Bone marrow (tissue), 2 donors: ENCODE results near the gene OGA.

Experiments used
- DNase-seq, 2 donors: peaks; one replicate each; lab custom pipeline; 2025; lab: John Stamatoyannopoulos, UW

The OGA gene

GRCh38 chr10:101818119-101818871 is at the start of gene OGA:
TSS of gene OGA (minus strand) at chr10:101818444. CDS start at chr10:101818022, 422 bp downstream.
- peak; percentile 93 to 100 for DNase-seq

DNA sequence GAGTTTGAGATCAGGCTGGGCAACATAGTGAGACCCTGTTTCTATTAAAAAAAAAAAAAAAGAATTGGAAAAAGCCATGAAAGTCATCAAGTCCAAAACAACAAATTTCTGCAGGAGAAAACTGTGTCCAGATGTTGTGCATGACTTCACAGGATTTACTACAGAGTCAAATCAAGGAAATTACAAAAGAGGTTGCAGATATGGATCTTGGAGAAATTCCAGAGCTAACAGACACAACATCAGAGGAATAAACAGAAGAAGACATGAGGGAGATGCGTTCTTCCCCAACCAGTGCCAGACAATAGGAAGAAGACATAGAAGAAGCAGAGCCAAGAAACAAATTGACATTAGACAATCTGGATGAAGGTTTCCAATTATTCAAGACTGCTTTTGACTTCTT is 49.7 kb upstream of the OGA start:
- DNase-seq: no peak

DNA sequence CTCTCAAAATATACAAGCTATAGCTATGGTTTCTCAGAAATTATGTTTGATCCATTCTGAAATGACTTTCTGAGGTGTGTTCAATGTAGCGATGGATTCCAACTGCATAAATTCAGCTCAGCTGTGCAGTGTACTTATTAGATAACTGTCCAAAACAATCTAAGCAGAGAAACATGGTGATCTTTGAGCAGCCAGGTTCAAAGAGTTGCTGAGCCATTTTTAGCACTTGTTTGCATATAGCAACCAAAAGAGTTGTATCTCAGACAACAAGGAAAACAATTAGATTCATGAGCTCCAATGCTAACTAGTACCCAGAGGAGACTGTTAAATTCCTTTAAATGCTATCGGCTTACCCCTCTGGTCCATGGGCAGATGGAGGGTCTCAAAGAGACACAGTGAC is 41.3 kb upstream of the OGA start:
- DNase-seq: no peak

GRCh38 chr10:101858723-101859500 is 40.7 kb upstream of the OGA start:
- no peak for DNase-seq

DNA sequence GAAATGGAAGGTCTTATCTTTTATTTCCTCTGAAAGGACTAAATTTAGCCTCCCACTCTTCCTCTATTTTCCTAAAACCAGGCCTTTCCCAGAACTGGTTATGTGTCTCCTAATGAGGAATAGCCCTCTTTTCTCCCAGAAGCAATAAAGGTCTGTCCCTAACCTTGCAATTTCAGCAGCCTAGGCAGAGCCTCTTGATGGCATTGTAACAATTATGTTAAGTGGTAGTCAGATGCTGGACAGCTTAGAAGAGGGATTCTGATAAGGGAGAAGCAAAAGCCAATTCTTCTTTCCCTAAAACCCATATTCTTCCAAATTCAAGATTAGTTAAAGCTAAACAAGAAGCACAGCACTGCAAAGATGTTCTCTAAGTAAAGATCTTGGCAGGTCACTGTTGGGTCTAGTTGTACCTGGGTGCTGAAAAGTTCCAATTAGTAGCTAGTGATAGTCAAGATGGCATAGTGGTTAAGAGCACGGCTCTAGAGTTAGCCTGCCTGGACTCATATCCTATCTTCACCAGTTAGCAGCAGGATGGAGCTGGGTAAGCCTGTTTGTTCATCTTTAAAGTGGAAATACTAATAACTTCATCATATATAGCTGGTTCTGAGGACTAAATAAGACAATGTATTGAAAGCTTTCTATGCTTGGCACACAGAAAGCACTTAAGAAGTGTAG is 39.7 kb upstream of the OGA start:
- no peak for DNase-seq

DNA sequence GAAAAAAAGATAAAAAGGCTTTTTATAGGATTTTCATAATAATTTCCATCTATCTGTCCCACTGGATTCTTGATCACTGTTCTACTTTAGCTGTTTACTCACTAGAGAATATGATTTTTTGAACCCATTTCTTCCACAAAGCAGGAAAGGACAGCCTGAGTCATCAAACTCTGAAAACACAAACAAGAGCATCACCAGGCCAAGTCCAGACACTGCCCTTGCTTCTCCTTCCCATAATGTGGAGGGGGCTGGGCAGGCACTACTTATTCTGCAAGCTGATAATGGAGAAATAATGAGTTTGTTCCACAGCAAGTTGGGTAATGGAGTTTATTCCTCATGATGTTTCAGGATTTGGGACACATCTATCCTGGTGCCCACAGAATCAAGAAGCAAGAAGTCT is 38.4 kb upstream of the OGA start:
- DNase-seq: no peak

DNA sequence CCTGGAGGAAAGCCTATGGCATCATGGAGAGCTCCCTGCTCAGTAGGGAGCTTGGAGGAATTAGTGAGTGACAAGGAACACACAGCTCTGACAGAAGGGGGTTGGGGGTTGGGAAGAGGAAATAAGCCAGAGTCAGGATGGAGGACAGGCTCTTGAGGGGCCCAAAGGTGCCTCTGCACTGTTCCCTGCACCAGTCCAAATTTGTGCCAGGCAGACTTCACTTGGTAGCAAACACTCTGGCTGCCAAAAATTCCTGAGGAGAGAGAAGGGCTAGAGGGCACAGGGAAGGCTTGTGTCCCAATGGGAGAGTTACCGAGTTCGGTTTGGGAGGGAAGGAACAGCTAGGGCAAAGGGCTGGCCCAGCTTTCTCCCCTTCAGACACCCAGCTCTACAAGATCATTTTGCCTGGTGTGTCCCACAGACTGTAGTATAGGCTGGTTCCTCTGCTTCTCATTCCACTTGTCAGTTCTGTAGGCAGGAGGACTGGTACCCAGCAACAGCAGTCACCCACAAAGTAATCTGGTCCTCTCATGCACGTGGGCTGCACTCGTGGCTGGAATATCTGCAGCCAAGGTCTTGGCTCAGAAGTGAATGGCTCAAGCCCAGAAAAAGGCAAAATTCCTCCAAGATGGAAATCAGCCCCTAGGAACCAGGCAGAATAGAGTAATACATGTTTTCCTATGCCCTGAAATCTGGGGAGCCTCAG is 33.3 kb upstream of the OGA start:
- no peak for DNase-seq

- no peak for DNase-seq
These were observed 32.5 kb upstream of the OGA start for GRCh38 chr10:101850749-101851148.

DNA sequence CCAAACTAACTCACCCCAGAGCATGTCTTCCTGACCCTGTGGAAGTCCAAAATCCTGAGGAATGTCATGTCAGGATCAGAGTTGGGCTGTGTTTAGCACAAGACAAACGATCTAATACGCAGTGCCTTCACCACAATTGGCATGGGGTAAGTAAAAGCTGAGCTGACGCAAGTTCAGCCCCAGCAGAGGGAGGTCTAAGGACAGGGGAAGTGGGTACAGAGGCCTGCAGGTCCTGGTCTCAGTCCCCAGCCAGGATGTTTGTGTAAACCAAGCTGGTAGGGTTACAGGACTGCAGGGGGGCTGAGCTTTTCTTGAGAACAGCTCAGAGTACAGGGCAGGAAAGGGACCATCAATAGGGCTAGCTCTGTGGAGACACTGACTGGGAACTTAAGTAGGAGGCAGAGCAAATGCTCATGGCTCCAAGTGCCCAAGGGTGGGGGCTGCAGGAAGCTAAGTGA is 30.7 kb upstream of the OGA start:
- peak in 1 of 2 donors; percentile 14 for DNase-seq

DNA sequence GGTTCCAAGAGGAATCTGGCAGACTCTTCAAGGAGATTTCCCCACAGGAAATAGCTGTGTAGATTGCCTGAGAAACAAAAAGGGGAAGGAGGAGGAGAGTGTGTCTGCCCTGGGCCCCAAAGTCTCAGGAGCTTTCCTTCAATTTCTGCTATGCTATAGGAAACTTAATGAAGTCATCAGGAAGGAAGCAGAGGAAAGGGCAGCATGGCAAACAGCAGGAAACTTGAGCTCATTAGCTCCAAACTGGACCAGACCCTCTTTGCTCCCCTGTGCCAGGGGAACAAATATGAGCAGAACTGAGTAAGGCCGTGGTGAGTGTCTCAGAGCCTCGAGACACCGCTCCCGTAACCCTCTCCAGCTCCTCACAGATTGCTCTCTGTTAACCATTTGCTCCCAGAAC is 30.2 kb upstream of the OGA start:
- DNase-seq: no peak

DNA sequence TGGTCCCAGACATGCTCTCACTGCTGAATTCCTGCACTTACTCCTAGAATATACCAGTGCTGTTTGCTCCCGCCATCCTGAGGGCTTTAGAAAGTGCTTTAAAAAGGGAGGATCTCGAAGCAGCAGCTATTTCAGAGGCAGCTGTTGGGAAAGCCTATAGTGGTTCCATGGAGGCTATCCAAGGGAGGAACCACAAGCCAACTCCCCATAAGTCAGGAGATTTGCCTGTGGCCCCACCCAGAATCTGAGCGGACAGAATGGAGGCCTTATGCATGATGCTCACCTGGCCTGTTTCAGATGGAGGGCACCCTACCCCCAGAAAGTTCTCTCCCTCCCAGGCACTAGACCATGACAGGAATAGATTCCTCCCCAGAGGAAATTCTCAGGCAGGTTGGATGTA is 27.6 kb upstream of the OGA start:
- DNase-seq: no peak

- DNase-seq: peak in 1 of 2 donors; percentile 77
These were observed 25.1 kb upstream of the OGA start, which contains the start of gene KCNIP2 for GRCh38 chr10:101843032-101844021. TSS of gene KCNIP2 (minus strand) at chr10:101843800. CDS start at chr10:101843568, 232 bp downstream.

- DNase-seq: no peak
These were observed 23.6 kb upstream of the OGA start for GRCh38 chr10:101841826-101842225.

- peak; percentile 41 to 62 for DNase-seq
These were observed 22.7 kb upstream of the OGA start for GRCh38 chr10:101840741-101841453.

- DNase-seq: no peak
These were observed 21.9 kb upstream of the OGA start for GRCh38 chr10:101840102-101840684.

- peak in 1 of 2 donors; percentile 14 for DNase-seq
These were observed 21.3 kb upstream of the OGA start for GRCh38 chr10:101839416-101840063.

DNA sequence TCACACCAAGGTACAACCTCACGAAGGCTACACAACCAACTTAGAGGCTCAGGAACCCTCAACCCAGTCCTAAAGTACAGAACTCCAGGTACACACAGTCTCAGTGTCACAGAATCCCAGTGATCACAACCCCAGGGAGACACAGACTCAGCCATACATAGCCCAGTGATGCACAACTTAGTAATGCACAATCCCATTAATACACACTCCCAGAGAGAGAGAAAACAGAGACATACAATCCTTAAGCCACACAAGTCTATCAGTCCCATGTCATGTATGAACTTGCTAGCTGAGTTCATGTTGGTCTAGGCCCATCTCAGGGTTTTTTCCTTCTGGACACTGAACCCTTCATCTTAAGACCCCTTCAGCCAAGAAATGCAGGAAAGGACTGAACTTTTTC is 20.8 kb upstream of the OGA start:
- no peak for DNase-seq

- no peak for DNase-seq
These were observed 20.2 kb upstream of the OGA start for GRCh38 chr10:101838416-101838970.

- DNase-seq: no peak
These were observed 19.5 kb upstream of the OGA start for GRCh38 chr10:101837748-101838147.
